KMS-11 (cell line): Measurements from ENCODE around the gene HOXA2.

Experiments used
- H2AFZ ChIP-seq: fragments of 200-600 bp; sonication (generic); 2 replicates; pipeline ENCODE4 v1.6.1; 2016; ENCODE audit warnings: antibody characterized with exemption, mixed run types, low read depth
- H3K27ac ChIP-seq: fragments of 200-600 bp; sonication (generic); 2 replicates; pipeline ENCODE4 v1.6.1; 2016; ENCODE audit warnings: mild to moderate bottlenecking, mixed run types
- H3K27me3 ChIP-seq: fragments of 200-600 bp; sonication (generic); 2 replicates; pipeline ENCODE4 v1.6.1; 2017; ENCODE audit warnings: mild to moderate bottlenecking, low read depth, mixed run types, moderate library complexity; ENCODE audit not compliant: insufficient read depth
- H3K36me3 ChIP-seq: fragments of 200-600 bp; sonication (generic); 2 replicates; pipeline ENCODE4 v1.6.1; 2017; ENCODE audit warnings: mild to moderate bottlenecking, mixed run types; ENCODE audit not compliant: insufficient read depth
- H3K4me1 ChIP-seq: fragments of 200-600 bp; sonication (generic); 2 replicates; pipeline ENCODE4 v1.6.1; 2016; ENCODE audit warnings: mild to moderate bottlenecking, low read depth, mixed run types; ENCODE audit not compliant: poor library complexity, severe bottlenecking
- H3K4me2 ChIP-seq: fragments of 200-600 bp; sonication (generic); 2 replicates; pipeline ENCODE4 v1.7.0; 2016; ENCODE audit warnings: mild to moderate bottlenecking, mixed run types
- H3K4me3 ChIP-seq: fragments of 200-600 bp; sonication (generic); IDR thresholded peaks from 2 replicates; pipeline ENCODE4 v1.6.1; 2017; ENCODE audit warnings: low read depth, low read length, mixed read lengths; ENCODE audit not compliant: insufficient read depth
- H3K79me2 ChIP-seq: fragments of 200-600 bp; sonication (generic); 2 replicates; pipeline ENCODE4 v1.6.1; 2016; ENCODE audit warnings: low read depth, mixed run types; ENCODE audit not compliant: insufficient read depth
- H3K9ac ChIP-seq: fragments of 200-600 bp; sonication (generic); 2 replicates; pipeline ENCODE4 v1.6.1; 2016; ENCODE audit warnings: mild to moderate bottlenecking, mixed run types
- H4K20me1 ChIP-seq: fragments of 200-600 bp; sonication (generic); 2 replicates; pipeline ENCODE4 v1.6.1; 2016; ENCODE audit warnings: mild to moderate bottlenecking, mixed run types; ENCODE audit not compliant: insufficient read depth
- CTCF ChIP-seq: fragments of 200-600 bp; sonication (generic); conservative IDR thresholded peaks from 2 replicates; pipeline ENCODE4 v1.6.1; 2017; ENCODE audit warnings: low read depth, mild to moderate bottlenecking, antibody characterized with exemption, low read length, moderate library complexity, mixed read lengths

HOXA2 gene

GRCh38 chr7:27124902-27125689, 22.6 kb upstream of the HOXA2 start:
- Histone ChIP-seq H3K4me1 (peaks cover 15% of the 10 kb centered on the region), H3K27me3 (no peaks in the 10 kb centered on the region), H3K4me2 (no peak overlapping the region), H3K27ac (no peak overlapping the region), H3K4me3 (no peak overlapping the region), H2AFZ (no peak overlapping the region), H3K79me2 (no peaks in the 10 kb centered on the region; the same call in 1 of the 2 replicates), H3K36me3 (no peaks in the 10 kb centered on the region), H3K9ac (no peak overlapping the region), H4K20me1 (no peaks in the 10 kb centered on the region)
- no peak for TF ChIP-seq CTCF

GRCh38 chr7:27124096-27124901, 21.8 kb upstream of the HOXA2 start:
- Histone ChIP-seq H3K4me1 (peaks cover 10% of the 10 kb centered on the region), H3K36me3 (no peaks in the 10 kb centered on the region), H3K9ac (no peak overlapping the region), H3K27ac (no peak overlapping the region), H2AFZ (no peak overlapping the region), H3K79me2 (no peaks in the 10 kb centered on the region; the same call in 1 of the 2 replicates), H3K4me2 (no peak overlapping the region), H3K4me3 (no peak overlapping the region), H3K27me3 (no peaks in the 10 kb centered on the region), H4K20me1 (no peaks in the 10 kb centered on the region)
- no peak for TF ChIP-seq CTCF

GRCh38 chr7:27123477-27124053, 21.1 kb upstream of the HOXA2 start:
- Histone ChIP-seq H3K4me3 (no peak overlapping the region), H2AFZ (no peak overlapping the region), H3K4me2 (no peak overlapping the region), H3K27ac (no peak overlapping the region), H3K27me3 (no peaks in the 10 kb centered on the region), H3K79me2 (no peaks in the 10 kb centered on the region), H3K4me1 (peaks cover 9% of the 10 kb centered on the region), H4K20me1 (no peaks in the 10 kb centered on the region), H3K36me3 (no peaks in the 10 kb centered on the region), H3K9ac (no peak overlapping the region)
- TF ChIP-seq CTCF, result no peak

GRCh38 chr7:27123007-27123476, 20.6 kb upstream of the HOXA2 start:
- Histone ChIP-seq H3K4me2 (no peak overlapping the region), H2AFZ (no peak overlapping the region), H3K27ac (no peak overlapping the region), H3K27me3 (no peaks in the 10 kb centered on the region), H4K20me1 (no peaks in the 10 kb centered on the region), H3K36me3 (no peaks in the 10 kb centered on the region), H3K4me3 (no peak overlapping the region), H3K79me2 (no peaks in the 10 kb centered on the region), H3K9ac (no peak overlapping the region), H3K4me1 (peaks cover 4% of the 10 kb centered on the region)
- no peak for TF ChIP-seq CTCF
